Neural cell (in vitro differentiated cells): ENCODE results near the gene AEBP1. TPM values are rescaled to one million over a fixed set of nuclear protein-coding genes. Genes with fewer than 3 reads are reported as not detected.

Source experiments
- H2AFZ ChIP-seq: fragments of 200-600, 300-800 bp; sonication (generic), shearing (Covaris generic); 2 replicates; pipeline ENCODE4 v1.6.0; 2014; ENCODE audit warnings: low read depth, mild to moderate bottlenecking, antibody characterized with exemption, low read length, moderate library complexity
- H3F3A ChIP-seq: fragments of 200-600 bp; shearing (Covaris generic); 2 replicates; pipeline ENCODE4 v1.6.1; 2016; ENCODE audit warnings: mild to moderate bottlenecking, moderate library complexity, mixed read lengths, antibody characterized with exemption, low read length; ENCODE audit not compliant: insufficient read depth, poor library complexity, severe bottlenecking
- H3K27ac ChIP-seq: fragments of 200-600, 300-800 bp; sonication (generic), shearing (Covaris generic); 2 replicates; pipeline ENCODE4 v1.5.1; 2014; ENCODE audit warnings: mild to moderate bottlenecking, low read length, moderate library complexity
- H3K27me3 ChIP-seq: fragments of 300-800, 200-600 bp; sonication (generic), shearing (Covaris generic); 2 replicates; pipeline ENCODE4 v1.6.0; 2014; ENCODE audit warnings: mild to moderate bottlenecking, low read depth, low read length, moderate library complexity; ENCODE audit not compliant: insufficient read depth
- H3K36me3 ChIP-seq: fragments of 300-800, 200-600 bp; sonication (generic), shearing (Covaris generic); 2 replicates; pipeline ENCODE4 v1.5.1; 2014; ENCODE audit warnings: mild to moderate bottlenecking, antibody characterized with exemption, low read length, moderate library complexity; ENCODE audit not compliant: insufficient read depth
- H3K4me2 ChIP-seq: fragments of 300-800, 200-600 bp; sonication (generic), shearing (Covaris generic); 2 replicates; pipeline ENCODE4 v1.6.0; 2014; ENCODE audit warnings: mild to moderate bottlenecking, low read length
- H3K4me3 ChIP-seq: fragments of 300-800, 200-600 bp; sonication (generic), shearing (Covaris generic); 2 replicates; pipeline ENCODE4 v1.5.1; 2014; ENCODE audit warnings: mild to moderate bottlenecking, low read length, moderate library complexity
- H3K79me2 ChIP-seq: fragments of 200-600 bp; shearing (Covaris generic); replicated peaks from 2 replicates; pipeline ENCODE4 v1.6.0; 2014; ENCODE audit warnings: mild to moderate bottlenecking, low read length, moderate library complexity; ENCODE audit not compliant: insufficient read depth
- H3K9ac ChIP-seq: fragments of 300-800, 200-600 bp; sonication (generic), shearing (Covaris generic); 2 replicates; pipeline ENCODE4 v1.6.1; 2016; ENCODE audit warnings: mild to moderate bottlenecking, low read length, mixed read lengths
- H3K9me2 ChIP-seq: fragments of 200-600 bp; shearing (Covaris generic); 2 replicates; pipeline ENCODE4 v1.6.1; 2016; ENCODE audit warnings: mild to moderate bottlenecking, low read length, mixed read lengths; ENCODE audit not compliant: insufficient read depth
- H3K9me3 ChIP-seq: fragments of 200-600, 300-800 bp; sonication (generic), shearing (Covaris generic); 2 replicates; pipeline ENCODE4 v1.6.1; 2016; ENCODE audit warnings: mild to moderate bottlenecking, mixed run types, low read length, moderate library complexity, mixed read lengths
- H4K20me1 ChIP-seq: fragments of 200-600 bp; shearing (Covaris generic); 2 replicates; pipeline ENCODE4 v1.6.1; 2016; ENCODE audit warnings: mild to moderate bottlenecking, mixed run types; ENCODE audit not compliant: insufficient read depth
- EP300 ChIP-seq: fragments of 450-650 bp; conservative IDR thresholded peaks from 2 replicates; pipeline ENCODE4 v1.6.1; 2014; ENCODE audit warnings: antibody characterized with exemption, mild to moderate bottlenecking, moderate library complexity; ENCODE audit not compliant: poor library complexity, severe bottlenecking
- EZH2 ChIP-seq: fragments of 200-600, 300-800 bp; shearing (Covaris generic), sonication (generic); IDR thresholded peaks from 2 replicates; pipeline ENCODE4 v1.6.1; 2014; ENCODE audit warnings: antibody characterized with exemption, low read length, borderline replicate concordance, mild to moderate bottlenecking; ENCODE audit not compliant: insufficient read depth, poor library complexity, severe bottlenecking
- MXI1 ChIP-seq: fragments of 450-650 bp; conservative IDR thresholded peaks from 2 replicates; pipeline ENCODE4 v1.6.1; 2014; ENCODE audit warnings: antibody characterized with exemption, mild to moderate bottlenecking; ENCODE audit not compliant: poor library complexity, severe bottlenecking
- POLR2AphosphoS5 ChIP-seq: IDR thresholded peaks from 2 replicates; pipeline ENCODE4 v1.6.1; 2012
- RAD21 ChIP-seq: fragments of 450-650 bp; conservative IDR thresholded peaks from 2 replicates; pipeline ENCODE4 v1.6.1; 2014; ENCODE audit warnings: antibody characterized with exemption, mild to moderate bottlenecking, moderate library complexity
- SMC3 ChIP-seq: fragments of 450-650 bp; conservative IDR thresholded peaks from 2 replicates; pipeline ENCODE4 v1.6.1; 2014; ENCODE audit warnings: antibody characterized with exemption, mild to moderate bottlenecking, moderate library complexity; ENCODE audit not compliant: poor library complexity
- TAF1 ChIP-seq: IDR thresholded peaks from 2 replicates; pipeline ENCODE4 v1.6.1; 2012; ENCODE audit warnings: low read depth
- polyA plus RNA-seq: library from polyadenylated mRNA; depleted of rRNA; stranded (reverse); fragments of >200 nt; gene quantifications from 2 replicates; pipeline ENCODE4 v1.2.3, GENCODE V29; 2014
- TF ChIP-seq, protein P1 (sequence below): IDR thresholded peaks from 2 replicates; pipeline ENCODE4 v1.6.1; 2012; ENCODE audit warnings: borderline replicate concordance
- TF ChIP-seq, protein P2 (sequence below): fragments of 450-650 bp; IDR thresholded peaks from 2 replicates; pipeline ENCODE4 v1.5.1; 2014; ENCODE audit warnings: antibody characterized with exemption, mild to moderate bottlenecking, moderate library complexity; ENCODE audit not compliant: poor library complexity, severe bottlenecking

The AEBP1 gene
- polyA plus RNA-seq, 1 donor from 2014 or later = 0.30 TPM

DNA sequence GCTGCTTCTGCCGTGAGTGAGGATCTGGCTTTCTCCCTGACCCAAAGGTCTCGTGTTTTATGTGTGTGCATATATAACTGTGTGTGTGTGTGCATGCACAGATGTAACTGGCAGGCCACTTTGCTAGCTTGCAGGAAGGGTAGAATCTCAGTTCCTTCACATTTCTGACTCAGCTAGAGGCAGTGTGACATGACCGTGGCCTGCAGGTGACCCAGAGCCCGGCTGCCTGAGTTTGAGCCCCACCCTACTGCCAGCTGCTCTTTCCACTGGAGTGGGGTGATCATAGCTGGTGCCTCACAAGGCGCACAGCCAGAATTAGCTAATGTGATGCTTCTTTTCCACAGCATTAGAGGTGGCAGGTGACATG, 46.3 kb downstream of the AEBP1 start:
- Histone ChIP-seq H3K9me3 (no peaks in the 10 kb centered on the region), H3K27ac (no peak overlapping the region), H4K20me1 (no peaks in the 10 kb centered on the region), H3K9me2 (no peaks in the 10 kb centered on the region), H3K27me3 (peaks cover 3% of the 10 kb centered on the region), H3K4me3 (no peak overlapping the region), H3K79me2 (no peaks in the 10 kb centered on the region), H3K9ac (no peak overlapping the region), H3K36me3 (no peaks in the 10 kb centered on the region), H3F3A (no peaks in the 10 kb centered on the region), H3K4me2 (no peak overlapping the region), H2AFZ (no peak overlapping the region)
- no peak for TF ChIP-seq POLR2AphosphoS5
- no peak for TF ChIP-seq RAD21
- TF ChIP-seq SMC3 = no peak
- TF ChIP-seq MXI1 = no peak
- TF ChIP-seq, protein P1, sequence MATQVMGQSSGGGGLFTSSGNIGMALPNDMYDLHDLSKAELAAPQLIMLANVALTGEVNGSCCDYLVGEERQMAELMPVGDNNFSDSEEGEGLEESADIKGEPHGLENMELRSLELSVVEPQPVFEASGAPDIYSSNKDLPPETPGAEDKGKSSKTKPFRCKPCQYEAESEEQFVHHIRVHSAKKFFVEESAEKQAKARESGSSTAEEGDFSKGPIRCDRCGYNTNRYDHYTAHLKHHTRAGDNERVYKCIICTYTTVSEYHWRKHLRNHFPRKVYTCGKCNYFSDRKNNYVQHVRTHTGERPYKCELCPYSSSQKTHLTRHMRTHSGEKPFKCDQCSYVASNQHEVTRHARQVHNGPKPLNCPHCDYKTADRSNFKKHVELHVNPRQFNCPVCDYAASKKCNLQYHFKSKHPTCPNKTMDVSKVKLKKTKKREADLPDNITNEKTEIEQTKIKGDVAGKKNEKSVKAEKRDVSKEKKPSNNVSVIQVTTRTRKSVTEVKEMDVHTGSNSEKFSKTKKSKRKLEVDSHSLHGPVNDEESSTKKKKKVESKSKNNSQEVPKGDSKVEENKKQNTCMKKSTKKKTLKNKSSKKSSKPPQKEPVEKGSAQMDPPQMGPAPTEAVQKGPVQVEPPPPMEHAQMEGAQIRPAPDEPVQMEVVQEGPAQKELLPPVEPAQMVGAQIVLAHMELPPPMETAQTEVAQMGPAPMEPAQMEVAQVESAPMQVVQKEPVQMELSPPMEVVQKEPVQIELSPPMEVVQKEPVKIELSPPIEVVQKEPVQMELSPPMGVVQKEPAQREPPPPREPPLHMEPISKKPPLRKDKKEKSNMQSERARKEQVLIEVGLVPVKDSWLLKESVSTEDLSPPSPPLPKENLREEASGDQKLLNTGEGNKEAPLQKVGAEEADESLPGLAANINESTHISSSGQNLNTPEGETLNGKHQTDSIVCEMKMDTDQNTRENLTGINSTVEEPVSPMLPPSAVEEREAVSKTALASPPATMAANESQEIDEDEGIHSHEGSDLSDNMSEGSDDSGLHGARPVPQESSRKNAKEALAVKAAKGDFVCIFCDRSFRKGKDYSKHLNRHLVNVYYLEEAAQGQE = no peak
- no peak for TF ChIP-seq EP300
- no peak for TF ChIP-seq EZH2
- TF ChIP-seq, protein P2, sequence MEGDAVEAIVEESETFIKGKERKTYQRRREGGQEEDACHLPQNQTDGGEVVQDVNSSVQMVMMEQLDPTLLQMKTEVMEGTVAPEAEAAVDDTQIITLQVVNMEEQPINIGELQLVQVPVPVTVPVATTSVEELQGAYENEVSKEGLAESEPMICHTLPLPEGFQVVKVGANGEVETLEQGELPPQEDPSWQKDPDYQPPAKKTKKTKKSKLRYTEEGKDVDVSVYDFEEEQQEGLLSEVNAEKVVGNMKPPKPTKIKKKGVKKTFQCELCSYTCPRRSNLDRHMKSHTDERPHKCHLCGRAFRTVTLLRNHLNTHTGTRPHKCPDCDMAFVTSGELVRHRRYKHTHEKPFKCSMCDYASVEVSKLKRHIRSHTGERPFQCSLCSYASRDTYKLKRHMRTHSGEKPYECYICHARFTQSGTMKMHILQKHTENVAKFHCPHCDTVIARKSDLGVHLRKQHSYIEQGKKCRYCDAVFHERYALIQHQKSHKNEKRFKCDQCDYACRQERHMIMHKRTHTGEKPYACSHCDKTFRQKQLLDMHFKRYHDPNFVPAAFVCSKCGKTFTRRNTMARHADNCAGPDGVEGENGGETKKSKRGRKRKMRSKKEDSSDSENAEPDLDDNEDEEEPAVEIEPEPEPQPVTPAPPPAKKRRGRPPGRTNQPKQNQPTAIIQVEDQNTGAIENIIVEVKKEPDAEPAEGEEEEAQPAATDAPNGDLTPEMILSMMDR = no peak
- no peak for TF ChIP-seq TAF1

DNA sequence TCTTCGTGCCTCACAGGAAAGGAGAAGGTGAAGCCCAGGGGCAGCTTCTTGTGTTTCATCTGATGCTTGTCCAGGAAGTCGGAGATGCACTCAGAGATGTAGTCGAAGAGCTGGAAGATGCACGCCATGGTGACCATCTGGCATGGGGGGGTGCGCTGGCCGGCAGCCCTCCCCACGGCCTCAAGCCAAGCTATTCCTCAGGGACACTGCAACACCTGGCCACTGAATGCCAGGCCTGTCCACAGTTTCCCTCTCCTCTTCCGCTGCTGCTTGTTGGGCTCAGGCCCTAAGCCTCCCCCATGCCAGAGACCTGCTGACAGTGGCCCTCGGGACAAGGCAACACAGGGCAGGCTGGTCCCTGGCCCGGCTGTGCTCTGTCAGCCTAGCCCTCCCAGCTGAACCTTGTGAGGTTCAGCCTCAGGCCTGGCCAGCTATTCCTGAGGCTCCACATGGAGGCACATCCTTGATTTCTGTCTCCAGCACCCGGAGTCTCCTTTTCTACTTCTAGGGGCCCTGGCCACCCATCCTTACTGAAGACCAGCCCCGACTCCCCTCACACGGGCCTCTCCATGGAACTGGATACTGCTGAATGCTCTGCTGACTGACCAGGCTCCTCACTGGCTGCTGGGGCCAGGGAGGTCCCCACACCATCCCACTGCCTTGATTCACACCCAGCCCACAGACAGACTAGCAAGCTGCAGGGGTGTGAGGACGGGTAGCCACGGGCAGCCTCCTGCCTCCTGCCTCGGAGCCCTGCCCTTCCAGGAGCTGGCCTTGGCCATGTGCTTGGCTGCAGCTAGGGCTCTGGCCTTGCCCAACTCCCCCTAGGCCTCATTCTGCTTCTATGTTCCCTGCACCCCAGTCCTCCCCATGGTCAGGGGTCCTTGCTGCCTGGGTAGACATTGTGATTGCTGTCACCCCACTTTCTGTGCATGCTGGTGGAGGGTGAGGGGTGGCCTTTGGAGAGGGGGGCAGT, 47.1 kb downstream of the AEBP1 start:
- H3K27me3 ChIP-seq = no peaks in the 10 kb centered on the region
- no peaks in the 10 kb centered on the region for H3K79me2 ChIP-seq
- no peaks in the 10 kb centered on the region for H3K36me3 ChIP-seq
- H3K27ac ChIP-seq = no peak overlapping the region
- no peak for TF ChIP-seq TAF1
- no peak for TF ChIP-seq POLR2AphosphoS5
- H3K9me2 ChIP-seq = no peaks in the 10 kb centered on the region
- no peak overlapping the region for H2AFZ ChIP-seq
- no peak overlapping the region for H3K4me2 ChIP-seq
- H3K9ac ChIP-seq = no peak overlapping the region
- no peaks in the 10 kb centered on the region for H4K20me1 ChIP-seq
- H3K9me3 ChIP-seq = no peaks in the 10 kb centered on the region
- H3F3A ChIP-seq = no peaks in the 10 kb centered on the region
- no peak overlapping the region for H3K4me3 ChIP-seq
